ENCODE results near the gene VSNL1. TPM values are rescaled to one million over a fixed set of nuclear protein-coding genes. Genes with fewer than 3 reads are reported as not detected.

The VSNL1 gene
- total RNA-seq, 1 donor from 2014 or later: 19.6 TPM

DNA sequence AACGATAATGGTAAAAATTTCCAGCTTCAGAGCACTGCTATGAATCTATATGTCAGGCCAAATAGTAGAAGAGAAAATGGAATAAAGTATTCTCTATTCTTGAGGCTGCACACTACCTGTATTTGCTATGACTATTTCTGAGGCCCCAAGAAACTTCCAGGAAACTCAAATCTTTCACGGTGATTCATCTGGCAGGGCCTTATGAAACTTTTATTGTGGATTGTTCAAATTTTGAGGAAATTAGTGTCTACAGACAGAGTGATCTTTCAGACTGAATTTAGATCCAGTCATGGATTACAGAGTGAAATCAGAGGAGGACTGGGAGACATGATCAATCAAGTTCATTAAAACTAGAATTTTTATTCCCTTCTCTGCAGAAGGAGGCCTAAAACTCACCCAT is 4.1 kb upstream of the VSNL1 start:
- H3K27me3 Mint-ChIP-seq (ENCODE audit: unreplicated experiment): peaks cover 5% of the 10 kb centered on the region
- peaks cover 10% of the 10 kb centered on the region for H3K4me1 Mint-ChIP-seq (ENCODE audit: unreplicated experiment)
- TF ChIP-seq, protein P1, sequence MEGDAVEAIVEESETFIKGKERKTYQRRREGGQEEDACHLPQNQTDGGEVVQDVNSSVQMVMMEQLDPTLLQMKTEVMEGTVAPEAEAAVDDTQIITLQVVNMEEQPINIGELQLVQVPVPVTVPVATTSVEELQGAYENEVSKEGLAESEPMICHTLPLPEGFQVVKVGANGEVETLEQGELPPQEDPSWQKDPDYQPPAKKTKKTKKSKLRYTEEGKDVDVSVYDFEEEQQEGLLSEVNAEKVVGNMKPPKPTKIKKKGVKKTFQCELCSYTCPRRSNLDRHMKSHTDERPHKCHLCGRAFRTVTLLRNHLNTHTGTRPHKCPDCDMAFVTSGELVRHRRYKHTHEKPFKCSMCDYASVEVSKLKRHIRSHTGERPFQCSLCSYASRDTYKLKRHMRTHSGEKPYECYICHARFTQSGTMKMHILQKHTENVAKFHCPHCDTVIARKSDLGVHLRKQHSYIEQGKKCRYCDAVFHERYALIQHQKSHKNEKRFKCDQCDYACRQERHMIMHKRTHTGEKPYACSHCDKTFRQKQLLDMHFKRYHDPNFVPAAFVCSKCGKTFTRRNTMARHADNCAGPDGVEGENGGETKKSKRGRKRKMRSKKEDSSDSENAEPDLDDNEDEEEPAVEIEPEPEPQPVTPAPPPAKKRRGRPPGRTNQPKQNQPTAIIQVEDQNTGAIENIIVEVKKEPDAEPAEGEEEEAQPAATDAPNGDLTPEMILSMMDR (IDR thresholded peaks at IDR 0.05; ENCODE audit: unreplicated experiment): no peak
- no peaks in the 10 kb centered on the region for H3K9me3 Mint-ChIP-seq (ENCODE audit: unreplicated experiment)
- no peak overlapping the region for H3K27ac Mint-ChIP-seq (ENCODE audit: unreplicated experiment)
- no peaks in the 10 kb centered on the region for H3K36me3 Mint-ChIP-seq (ENCODE audit: low read depth, unreplicated experiment)
- no peak overlapping the region for H3K4me3 Mint-ChIP-seq (ENCODE audit: unreplicated experiment)
- no peak for DNase-seq (ENCODE audit: low spot score)

DNA sequence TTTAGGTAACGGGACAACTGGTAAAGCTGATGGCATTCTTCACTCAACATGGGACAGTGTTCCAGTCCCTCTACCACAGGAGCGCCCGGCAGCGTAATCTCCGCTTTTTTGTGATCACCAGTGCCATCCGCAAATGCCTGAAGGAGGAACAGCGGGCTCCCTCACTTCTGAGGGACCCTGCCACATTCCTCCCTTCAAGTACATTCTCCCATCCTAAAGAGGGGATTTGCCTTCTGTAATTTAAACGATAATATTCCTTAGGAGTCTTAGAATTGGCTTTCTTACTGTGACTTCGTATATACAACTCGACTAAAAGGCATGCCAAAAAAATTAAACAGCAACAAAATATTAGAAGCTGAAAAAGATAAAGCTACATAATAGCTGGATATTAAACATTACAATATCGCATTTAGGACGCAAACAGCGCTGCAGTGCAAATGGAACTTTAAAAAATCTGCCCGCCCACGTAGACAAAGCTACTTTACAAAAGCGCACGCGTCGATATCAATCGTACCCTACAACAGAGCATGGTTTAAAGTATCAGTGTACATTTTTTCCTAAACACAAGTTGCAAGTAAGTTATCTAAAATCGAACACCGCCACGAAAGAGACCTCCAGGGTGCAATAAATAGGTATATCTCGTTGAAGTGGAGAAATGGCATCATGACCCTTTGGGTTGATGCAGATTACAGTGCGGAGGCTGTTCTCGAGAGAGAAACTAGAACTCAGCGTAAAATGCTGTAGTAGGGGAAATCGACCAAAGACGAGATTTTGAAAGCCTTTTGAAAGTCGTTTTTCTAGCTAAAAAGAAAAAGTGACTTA is 2.3 kb upstream of the VSNL1 start:
- Mint-ChIP-seq H3K27ac (ENCODE audit: unreplicated experiment) (no peak overlapping the region), H3K4me3 (ENCODE audit: unreplicated experiment) (peak overlapping the region; percentile 87)
- peak; percentile 30 for DNase-seq (ENCODE audit: low spot score)

DNA sequence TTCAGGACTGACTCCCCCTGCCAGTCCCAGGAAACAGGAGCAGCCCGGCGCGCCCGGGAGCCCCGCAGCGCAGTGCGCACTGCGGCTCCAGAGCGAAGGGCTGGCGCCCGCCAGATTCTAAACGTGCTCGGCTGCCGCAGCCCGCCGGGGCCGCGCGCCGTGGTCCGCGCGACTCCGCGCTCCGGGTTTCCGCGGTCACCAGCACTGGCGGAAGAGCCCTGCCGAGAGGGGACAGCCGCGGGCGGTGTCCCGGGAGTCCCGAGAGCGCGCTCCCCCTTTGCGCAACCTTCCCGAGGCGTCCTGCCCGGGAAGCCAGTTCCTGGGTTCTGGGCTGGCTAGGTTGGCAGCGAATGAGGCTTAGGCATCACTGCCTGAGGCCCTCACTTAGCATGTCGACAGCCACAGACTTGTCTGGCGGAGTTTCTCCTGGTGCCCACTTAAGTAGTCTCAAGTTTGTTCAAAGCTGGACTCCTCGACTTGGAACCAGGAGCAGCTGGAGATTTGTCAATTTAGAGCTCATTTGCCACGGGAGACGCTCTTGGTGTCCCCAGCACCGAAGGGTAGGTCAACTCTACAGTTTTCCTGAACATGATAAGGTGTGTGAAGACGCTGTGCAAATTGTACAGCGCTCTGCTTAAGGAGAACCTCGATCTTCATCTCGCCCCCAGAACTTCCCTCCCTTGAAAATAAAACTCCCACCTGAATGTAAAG is 1.5 kb upstream of the VSNL1 start:
- Mint-ChIP-seq H3K27me3 (ENCODE audit: unreplicated experiment) (peaks cover 5% of the 10 kb centered on the region), H3K36me3 (ENCODE audit: low read depth, unreplicated experiment) (no peaks in the 10 kb centered on the region), H3K9me3 (ENCODE audit: unreplicated experiment) (no peaks in the 10 kb centered on the region), H3K4me3 (ENCODE audit: unreplicated experiment) (peak overlapping the region; percentile 95), H3K27ac (ENCODE audit: unreplicated experiment) (no peak overlapping the region), H3K4me1 (ENCODE audit: unreplicated experiment) (peaks cover 25% of the 10 kb centered on the region)
- TF ChIP-seq, protein P1 (IDR thresholded peaks at IDR 0.05; ENCODE audit: unreplicated experiment): no peak
- peak; percentile 85 for DNase-seq (ENCODE audit: low spot score)

More for the DNA sequence above, 2.3 kb upstream of the VSNL1 start:
- Mint-ChIP-seq H3K4me1 (ENCODE audit: unreplicated experiment) (peaks cover 18% of the 10 kb centered on the region), H3K9me3 (ENCODE audit: unreplicated experiment) (no peaks in the 10 kb centered on the region), H3K36me3 (ENCODE audit: low read depth, unreplicated experiment) (no peaks in the 10 kb centered on the region), H3K27me3 (ENCODE audit: unreplicated experiment) (peaks cover 5% of the 10 kb centered on the region)
- TF ChIP-seq, protein P1 (IDR thresholded peaks at IDR 0.05; ENCODE audit: unreplicated experiment): no peak

DNA sequence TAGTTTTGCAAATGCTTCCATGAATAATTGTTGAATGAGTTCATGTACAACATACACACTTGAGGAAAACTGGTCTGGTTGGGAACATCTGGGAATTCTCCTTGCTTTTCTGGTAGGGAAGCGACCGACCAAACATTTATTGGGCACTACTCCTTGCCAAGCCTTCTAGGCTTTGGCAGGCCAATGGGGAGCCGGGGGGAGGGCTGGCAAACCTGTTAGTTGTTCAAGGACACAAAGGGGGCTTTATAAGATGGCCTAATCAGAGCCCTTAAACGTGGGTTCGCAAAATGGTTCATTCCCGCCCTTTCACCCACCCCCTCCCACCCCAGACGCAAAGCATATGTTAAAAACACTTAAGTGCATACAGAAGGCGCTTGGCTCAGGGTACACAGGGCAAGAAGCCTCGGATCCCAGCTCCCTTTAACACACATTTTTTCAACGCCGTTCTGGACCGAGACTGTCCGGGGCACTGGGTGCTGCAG is 844 bp upstream of the VSNL1 start:
- H3K36me3 Mint-ChIP-seq (ENCODE audit: low read depth, unreplicated experiment): no peaks in the 10 kb centered on the region
- H3K9me3 Mint-ChIP-seq (ENCODE audit: unreplicated experiment): no peaks in the 10 kb centered on the region
- peaks cover 5% of the 10 kb centered on the region for H3K27me3 Mint-ChIP-seq (ENCODE audit: unreplicated experiment)
- TF ChIP-seq, protein P1 (IDR thresholded peaks at IDR 0.05; ENCODE audit: unreplicated experiment): no peak
- no peak overlapping the region for H3K27ac Mint-ChIP-seq (ENCODE audit: unreplicated experiment)
- DNase-seq (ENCODE audit: low spot score): peak; percentile 27
- peaks cover 32% of the 10 kb centered on the region for H3K4me1 Mint-ChIP-seq (ENCODE audit: unreplicated experiment)
- peak overlapping the region; percentile 95 for H3K4me3 Mint-ChIP-seq (ENCODE audit: unreplicated experiment)
